ENCODE data around the gene SDK1.
"Not testable (repeated sequence)": the region's sequence is repeated elsewhere in the genome, so short reads cannot be mapped to it uniquely, and the experiment has no call there.

The SDK1 gene

DNA sequence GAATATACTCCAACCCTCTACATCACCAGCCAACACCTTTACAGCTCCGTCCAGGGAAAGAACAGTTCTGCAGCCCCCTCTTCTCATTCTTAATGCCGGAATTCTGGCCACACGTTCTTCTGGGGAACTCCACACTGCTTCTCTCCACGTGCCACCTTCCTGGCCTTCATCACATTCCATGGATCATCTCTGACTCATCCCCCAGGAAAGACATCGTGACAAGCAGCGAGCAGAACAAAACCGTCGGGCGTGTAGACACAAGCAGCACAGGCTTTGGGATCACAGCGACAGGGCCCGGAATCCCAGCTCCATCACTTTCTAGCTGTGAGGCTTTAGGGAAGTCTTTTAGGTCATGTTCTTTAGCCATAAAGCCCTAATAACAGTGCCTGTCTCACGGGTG lies 790.7 kb downstream of the SDK1 start:
- TF ChIP-seq, protein P1, sequence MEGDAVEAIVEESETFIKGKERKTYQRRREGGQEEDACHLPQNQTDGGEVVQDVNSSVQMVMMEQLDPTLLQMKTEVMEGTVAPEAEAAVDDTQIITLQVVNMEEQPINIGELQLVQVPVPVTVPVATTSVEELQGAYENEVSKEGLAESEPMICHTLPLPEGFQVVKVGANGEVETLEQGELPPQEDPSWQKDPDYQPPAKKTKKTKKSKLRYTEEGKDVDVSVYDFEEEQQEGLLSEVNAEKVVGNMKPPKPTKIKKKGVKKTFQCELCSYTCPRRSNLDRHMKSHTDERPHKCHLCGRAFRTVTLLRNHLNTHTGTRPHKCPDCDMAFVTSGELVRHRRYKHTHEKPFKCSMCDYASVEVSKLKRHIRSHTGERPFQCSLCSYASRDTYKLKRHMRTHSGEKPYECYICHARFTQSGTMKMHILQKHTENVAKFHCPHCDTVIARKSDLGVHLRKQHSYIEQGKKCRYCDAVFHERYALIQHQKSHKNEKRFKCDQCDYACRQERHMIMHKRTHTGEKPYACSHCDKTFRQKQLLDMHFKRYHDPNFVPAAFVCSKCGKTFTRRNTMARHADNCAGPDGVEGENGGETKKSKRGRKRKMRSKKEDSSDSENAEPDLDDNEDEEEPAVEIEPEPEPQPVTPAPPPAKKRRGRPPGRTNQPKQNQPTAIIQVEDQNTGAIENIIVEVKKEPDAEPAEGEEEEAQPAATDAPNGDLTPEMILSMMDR (IDR thresholded peaks at IDR 0.05; ENCODE audit: extremely low read depth, missing control alignments), result no peak
- no peak for DNase-seq (ENCODE audit: low spot score)

DNA sequence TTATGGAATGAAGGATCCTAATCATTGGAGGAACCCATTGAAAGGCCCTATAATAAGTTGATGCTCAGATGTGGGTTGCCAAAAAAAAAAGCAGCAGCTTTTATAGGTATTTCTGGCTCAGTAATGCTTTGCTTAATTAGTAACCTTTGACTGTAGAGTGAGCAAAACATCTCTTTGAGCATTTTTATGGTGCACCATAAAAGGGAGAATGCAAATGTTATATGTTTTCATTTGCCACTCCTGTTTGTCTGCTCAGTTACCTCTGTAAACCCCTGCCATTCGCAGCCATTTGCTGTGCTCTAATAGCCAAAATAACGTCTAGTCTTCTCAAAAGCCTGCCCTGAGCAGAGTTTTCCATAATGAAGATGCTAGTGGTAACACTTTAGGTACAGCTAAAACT lies 792.0 kb downstream of the SDK1 start:
- TF ChIP-seq, protein P1 (IDR thresholded peaks at IDR 0.05; ENCODE audit: extremely low read depth, missing control alignments), result no peak
- no peak for DNase-seq (ENCODE audit: low spot score)

DNA sequence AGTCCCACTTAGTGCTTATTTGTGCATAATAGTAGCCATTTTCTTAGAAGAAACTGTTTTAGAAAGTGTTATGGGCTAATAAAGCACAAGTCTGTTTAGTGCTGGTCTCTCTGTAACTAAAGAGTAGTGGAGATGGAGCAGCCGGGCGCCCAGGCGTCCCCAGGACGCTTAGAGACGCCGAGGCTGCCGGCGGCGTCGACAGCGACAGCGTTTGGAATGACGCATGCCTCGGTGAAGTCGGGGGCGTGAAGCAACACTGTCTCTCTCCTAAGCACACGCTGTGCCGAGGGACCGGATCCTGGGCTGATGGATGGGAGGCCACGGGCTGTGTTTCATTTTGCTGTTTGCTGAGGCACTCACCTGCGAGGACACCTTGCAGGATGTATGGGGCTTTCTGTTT lies 792.4 kb downstream of the SDK1 start:
- no peak for DNase-seq (ENCODE audit: low spot score)
- TF ChIP-seq, protein P1 (IDR thresholded peaks at IDR 0.05; ENCODE audit: extremely low read depth, missing control alignments), result no peak

DNA sequence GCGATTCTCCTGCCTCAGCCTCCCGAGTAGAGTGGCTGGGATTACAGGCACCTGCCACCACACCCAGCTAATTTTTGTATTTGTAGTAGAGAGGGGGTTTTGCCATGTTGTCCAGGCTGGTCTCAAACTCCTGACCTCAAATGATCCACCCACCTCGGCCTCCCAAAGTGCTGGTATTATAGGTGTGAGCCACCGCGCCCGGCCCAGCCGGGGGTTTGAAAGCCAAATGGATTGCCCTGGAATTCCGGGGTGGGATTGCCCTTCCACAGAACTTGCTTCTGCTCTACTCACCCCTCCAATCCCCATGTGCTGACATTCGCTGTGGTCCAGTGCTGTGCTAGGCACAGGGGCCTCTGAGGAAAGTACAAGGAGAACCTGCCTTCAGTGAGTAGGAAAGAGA lies 793.1 kb downstream of the SDK1 start:
- not testable (repeated sequence) for DNase-seq (ENCODE audit: low spot score)

DNA sequence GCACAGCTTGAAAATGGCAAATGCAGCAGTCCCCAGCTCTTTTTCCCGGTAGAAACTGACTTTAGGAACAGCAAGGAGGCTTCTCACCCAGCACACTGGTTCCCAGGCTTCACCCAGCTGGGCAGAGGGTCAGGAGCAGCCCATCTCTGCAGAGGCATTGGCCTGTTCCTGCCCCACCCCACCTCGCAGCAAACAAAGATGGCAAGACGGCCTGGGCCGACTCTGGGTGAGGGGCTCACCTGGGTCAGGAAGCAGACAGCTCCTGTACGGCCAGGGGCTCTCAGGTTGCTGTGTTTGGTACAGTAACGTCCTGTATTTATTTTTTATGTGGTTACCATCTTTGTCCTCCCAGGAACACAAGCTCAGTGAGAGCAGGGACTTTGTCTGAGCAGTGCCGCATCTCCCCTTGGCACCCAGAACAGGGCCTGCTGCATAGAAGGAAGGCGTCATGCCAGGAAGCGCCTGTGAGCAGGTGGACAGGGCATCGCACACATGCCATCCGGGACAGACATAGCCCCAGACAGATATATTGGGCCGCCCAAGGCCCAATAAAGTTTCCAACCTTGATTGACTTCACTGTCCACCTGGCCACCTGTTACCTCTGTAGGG lies 796.1 kb downstream of the SDK1 start:
- TF ChIP-seq, protein P1 (IDR thresholded peaks at IDR 0.05; ENCODE audit: extremely low read depth, missing control alignments), result no peak
- DNase-seq (ENCODE audit: low spot score), result no peak

DNA sequence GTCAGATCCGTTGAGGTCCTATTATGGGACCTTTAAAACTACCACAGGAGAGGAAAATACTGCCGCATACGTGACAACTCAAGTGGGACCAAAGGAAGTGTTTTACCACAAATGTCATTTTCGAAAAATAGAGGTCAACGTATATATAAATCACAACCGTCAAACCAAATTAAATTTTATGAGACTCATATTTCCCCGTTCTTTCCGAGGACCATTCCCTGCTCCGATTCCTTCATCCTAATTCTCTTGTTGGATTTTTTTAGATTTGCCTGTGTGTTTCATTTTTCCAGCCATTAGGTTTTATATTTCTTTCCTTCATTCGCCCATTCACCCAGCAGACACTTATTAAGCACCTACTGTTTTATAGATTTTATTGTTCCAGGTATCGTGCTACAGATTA lies 797.1 kb downstream of the SDK1 start:
- TF ChIP-seq, protein P1 (IDR thresholded peaks at IDR 0.05; ENCODE audit: extremely low read depth, missing control alignments), result no peak
- no peak for DNase-seq (ENCODE audit: low spot score)

DNA sequence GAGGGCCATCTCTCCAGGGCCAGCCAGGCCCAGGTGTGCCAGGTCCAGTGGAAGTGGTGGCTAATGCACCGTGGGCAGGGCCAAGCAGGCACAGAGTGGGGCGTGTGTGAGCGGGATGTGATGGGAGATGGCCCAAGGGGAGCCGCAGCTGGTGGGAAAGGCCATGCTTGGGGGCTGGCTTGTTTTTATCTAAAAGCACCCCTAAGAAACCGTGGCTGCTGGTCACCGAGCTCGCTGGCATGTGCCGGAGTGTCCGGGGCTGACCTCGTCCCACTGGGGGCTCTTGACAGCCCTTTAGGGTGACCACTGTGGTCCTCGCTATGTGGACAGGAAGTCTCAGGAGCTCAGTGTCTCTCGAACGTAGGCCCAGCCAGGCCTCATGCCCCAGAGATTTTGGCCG lies 798.6 kb downstream of the SDK1 start:
- no peak for DNase-seq (ENCODE audit: low spot score)

DNA sequence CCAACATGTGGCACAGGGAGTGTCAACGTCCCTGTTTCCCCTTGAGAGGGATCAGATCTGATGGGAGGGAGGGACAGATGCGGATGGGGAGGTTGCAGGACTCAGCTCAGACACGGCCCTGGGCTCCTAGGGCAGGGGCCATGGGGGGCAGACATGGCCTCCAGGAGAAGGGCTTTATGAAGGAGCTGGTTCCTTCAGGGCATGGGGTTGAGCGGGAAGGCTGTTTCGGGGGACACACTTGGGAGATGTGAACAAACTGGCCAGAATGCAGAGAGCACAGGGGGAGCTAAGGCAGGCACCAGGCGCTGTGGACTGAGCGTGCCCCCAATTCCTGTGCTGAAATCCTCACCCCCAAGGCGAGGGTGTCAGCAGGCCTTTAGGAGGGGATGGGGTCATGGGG lies 799.1 kb downstream of the SDK1 start:
- DNase-seq (ENCODE audit: low spot score), result no peak
- TF ChIP-seq, protein P1 (IDR thresholded peaks at IDR 0.05; ENCODE audit: extremely low read depth, missing control alignments), result no peak

More for the DNA sequence above, 798.6 kb downstream of the SDK1 start:
- TF ChIP-seq, protein P1 (IDR thresholded peaks at IDR 0.05; ENCODE audit: extremely low read depth, missing control alignments), result no peak

Measured in GM20000 (cell line).